ENCODE data around the gene MAD1L1.

The MAD1L1 gene

DNA sequence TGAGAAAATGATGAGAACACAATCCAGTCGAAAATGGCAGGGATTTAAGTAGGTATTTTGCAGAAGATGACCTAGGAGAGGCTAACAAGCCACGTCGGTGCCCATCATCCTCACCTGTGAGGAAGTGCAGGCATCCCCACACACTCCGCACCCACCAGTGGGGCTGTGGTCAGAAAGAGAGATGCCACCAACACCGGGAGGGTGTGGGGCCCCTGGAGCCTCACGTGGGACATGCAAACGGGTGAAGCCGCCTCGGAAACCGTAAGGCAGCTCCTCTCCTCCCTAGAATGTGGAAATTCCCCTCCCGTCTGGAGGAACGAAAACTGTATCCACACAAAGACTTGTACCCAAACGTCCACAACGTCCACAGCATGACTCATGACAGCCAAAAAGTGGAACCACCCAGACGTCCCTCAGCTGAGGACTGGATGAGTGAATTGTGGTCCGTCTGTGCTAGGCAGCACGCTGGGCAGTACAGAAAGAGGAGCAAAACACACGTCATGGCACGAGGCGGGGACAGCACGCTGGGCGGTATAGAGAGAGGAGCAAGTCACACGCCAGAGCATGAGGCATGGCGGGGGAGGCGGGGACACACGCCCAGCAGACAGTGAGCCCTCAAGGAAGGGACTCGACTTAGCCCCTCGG lies 316.7 kb downstream of the MAD1L1 start:
- no peak for DNase-seq

- DNase-seq, result no peak
Measured at GRCh38 chr7:1915326-1915725, 317.4 kb downstream of the MAD1L1 start.

DNA sequence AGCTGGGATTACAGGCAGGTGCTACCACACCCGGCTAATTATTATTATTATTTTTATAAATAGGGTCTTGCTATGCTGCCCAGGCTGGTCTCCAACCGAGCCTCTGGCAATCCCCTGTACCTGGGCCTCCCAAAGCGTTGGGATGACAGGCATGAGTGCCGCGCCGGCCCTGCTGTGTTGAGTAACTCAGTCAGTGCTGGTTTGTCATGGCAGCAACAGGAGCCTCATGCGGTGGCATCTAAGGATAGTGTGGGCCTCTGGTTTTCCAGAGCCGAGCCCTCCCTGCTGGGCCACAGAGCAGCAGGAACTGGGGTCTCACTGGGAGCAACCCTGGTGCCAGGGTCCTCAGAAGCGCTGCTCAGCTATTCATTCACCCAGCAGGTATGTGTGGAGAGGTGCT lies 318.0 kb downstream of the MAD1L1 start:
- no peak for DNase-seq

- no peak for DNase-seq
Measured at GRCh38 chr7:1914321-1914720, 318.4 kb downstream of the MAD1L1 start.

DNA sequence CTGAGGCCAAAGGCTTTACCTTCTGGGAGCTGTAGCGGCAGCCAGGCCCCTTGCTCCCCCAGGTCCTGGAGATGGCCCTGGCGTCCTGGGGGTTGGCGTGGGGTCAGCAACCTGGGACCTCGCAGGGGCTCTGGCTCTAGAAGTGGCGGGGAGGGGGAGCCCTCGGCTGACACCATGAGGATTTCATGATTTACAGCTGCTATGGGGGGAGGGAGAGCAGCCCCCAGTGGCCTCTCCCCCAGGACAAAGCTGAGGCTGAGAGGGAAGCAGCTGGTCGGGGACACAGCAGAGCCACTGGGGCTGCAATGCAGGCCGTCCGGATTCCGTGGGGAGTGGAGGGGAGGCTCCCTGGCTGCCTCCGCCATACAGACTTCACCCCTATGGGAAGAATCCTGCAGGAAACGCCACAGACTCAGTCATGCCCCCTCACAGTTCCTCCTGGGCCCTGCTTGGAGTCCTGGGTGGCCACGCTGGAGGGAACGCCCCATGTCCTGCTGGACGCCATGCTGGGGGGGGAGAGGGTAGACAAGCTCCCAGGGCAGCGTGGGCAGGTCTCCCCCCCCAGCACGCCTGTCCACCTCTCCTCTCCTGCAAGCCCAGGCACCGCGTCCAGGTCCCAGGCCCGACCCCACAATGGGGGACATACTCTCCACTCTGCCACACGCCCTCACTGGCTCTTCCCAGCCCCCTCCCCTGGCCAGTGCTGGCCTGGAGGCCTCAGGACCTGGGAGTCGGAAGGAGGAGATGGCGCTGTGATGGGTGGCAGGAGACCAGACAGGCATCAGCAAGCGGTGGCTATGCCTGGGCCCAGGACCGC lies 319.1 kb downstream of the MAD1L1 start:
- no peak for DNase-seq

DNA sequence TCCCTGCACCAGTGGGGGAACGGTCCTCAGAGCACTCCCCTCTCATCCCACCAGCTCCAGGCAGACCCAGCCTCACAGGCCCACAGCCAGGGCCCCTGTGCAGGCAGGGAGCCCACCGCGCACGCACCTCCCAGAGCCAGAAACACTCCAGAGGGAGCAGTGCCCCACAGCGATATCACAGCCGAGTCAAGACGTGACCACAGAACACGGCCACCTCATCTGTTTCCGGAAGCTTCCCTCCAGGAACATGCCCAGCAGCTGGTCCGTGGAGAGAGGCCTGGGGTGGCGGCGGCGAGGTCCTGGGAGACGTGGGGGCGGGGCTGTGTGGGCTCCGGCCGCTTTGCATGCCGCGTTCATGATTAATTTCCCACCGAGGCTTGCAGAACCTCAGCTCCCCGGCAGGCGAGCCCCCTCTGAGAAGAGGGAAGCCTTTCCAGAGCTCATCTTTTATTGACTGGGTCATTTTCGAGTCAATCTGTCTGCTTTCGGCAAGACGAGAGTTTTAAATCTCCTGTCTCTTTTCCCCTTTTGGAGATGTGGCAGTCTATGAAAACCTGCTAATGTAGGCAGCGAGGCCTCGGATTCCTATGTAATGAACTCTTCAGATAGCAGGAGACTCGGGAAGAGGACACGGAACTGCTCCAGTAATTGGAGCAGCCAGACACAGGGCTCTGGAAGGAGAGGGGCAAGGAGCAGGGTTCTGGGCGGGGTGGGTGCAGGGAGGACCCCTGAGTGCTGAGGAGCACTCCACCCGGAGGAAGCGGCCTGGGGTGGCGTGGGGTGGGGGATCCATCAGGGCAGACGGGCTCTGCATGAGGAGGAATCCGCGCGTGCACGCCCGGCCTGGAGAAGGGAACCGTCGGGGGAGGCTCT lies 319.9 kb downstream of the MAD1L1 start:
- no peak for DNase-seq

- no peak for DNase-seq
Measured at GRCh38 chr7:1911571-1911970, 321.2 kb downstream of the MAD1L1 start.

- no peak for DNase-seq
Measured at GRCh38 chr7:1910827-1911226, 321.9 kb downstream of the MAD1L1 start.

GRCh38 chr7:1910081-1910685 lies 322.6 kb downstream of the MAD1L1 start:
- no peak for DNase-seq

DNA sequence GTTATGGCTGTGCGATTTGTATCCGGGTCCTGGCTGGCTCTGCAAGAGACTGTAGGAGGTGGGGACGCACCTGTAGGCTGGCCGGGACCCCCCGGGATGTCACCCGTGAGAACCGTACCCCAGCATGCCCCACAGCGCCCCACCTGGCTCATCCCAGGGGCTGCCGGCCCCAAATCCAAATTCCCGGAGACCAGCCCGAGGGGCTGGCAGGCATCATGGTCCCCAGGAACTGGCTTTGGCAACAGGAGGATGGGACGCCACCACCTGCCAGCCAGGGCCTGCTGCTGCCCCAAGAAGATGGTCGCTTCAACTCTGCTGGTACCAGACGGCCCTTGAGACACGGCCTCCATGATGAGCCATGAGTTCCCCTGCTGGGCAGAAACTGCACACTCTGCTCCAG lies 323.3 kb downstream of the MAD1L1 start:
- DNase-seq, result no peak

- DNase-seq, result no peak
Measured at GRCh38 chr7:1908823-1909420, 323.8 kb downstream of the MAD1L1 start.

DNA sequence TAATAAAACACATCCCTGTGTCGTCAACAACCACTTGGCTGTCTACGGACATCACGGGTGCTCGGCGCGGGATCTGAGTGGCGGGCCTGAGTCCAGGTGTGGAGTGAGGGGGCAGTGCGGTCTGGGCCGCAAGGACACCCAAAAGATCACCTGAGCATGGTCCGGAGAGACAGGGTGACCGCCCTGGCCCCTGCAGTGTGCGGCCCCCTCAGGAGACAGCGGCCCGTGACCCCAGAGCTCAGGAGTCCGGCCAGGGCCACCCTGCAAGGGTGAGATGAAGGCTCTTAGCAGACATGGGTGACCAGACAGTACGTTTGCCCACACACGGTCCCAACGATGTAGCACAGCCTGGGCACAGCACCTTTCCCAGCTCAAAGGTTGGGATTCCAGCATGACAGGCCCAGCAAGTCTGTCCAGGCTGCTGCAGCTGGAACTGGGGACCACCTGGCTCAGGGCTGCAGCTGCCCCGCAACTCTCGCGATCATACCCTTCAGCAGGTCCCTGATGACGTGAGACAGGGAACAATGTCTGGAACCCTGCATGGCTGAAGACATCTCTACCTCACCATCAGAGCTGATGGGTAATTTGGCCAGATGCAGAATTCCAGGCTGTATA lies 324.9 kb downstream of the MAD1L1 start:
- DNase-seq, result no peak

GRCh38 chr7:1906988-1907745 lies 325.6 kb downstream of the MAD1L1 start:
- DNase-seq, result no peak

DNA sequence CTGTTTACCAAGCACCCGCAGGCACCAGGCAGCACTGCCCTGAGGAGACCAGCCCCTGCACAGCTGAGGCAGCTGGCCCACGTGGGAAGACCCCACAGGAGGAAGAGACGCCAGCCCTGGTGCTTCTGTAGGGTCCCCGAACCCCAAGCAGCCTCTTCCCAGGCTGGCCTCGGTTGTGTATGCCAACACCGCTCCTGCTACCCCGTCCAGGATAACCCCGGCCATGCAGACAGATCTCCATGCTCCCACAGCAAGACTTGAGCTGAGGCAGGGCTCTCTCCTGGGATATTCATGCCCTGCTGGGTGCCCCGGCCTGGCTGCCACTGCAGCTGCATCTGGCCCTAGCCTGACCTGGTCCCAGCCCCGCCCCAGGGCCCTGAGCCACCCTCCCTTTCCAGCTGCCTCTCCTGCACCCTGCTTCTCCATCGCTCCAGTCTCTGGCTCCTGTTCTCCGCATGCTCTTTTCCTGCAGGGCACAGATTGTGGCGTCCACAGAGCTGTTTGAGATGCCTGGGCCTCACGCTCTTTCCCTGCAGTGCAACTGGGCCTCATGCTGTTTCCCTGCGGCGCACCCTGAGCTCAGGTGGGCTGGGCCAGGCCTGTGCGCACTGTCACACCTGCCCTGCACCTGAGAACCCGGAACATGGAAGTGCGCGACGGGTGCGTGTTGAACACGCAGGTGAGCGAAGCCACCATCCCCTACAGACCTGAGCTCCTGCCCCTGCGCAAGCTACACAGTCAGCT lies 326.5 kb downstream of the MAD1L1 start:
- DNase-seq, result no peak

GRCh38 chr7:1902231-1902855 lies 330.4 kb downstream of the MAD1L1 start:
- no peak for DNase-seq

GRCh38 chr7:1901431-1902210 lies 331.1 kb downstream of the MAD1L1 start:
- DNase-seq, result no peak

- no peak for DNase-seq
Measured at GRCh38 chr7:1900847-1901246, 331.9 kb downstream of the MAD1L1 start.

DNA sequence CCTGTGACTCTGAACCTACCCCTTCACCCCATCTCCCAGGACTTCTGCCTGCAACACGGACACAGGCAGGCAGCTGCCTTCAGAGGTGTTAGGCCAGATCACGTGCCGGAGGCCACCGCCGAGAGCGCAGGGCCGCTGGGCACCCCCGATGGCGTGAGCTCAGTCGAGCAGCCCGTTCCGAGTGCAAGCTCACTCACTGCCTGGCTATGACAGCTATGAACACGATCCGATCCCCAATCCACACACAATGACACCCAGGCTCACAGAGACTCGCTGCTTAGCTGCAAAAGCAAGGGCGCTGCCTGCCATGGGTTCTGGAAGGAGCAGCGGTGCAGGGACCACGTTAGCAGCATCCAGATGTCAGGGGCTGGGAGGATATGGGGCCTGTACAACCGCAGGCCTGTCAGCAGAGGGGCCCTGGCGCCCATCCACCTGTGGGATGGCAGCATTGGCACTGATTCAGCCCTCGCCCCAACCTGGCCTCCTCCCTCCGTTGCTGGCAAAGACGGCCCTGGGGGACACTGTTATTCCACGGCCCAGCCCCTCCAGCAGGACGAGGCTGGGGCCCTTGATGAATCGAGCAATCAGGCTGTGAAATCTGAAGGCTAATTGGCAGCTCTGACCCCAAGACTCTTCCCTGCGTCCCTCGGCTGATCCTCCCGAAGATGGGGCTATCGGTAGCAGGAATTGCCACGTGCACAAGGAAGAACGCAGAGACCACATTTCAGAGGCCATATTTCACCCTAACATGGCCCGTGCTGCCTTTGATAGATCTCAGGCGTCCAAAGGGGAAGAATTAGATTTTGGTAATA lies 332.6 kb downstream of the MAD1L1 start:
- DNase-seq, result no peak

GRCh38 chr7:1899196-1899595 lies 333.5 kb downstream of the MAD1L1 start:
- no peak for DNase-seq
